Globus pallidus (tissue), 1 donor: Measurements from ENCODE around the gene VPS11.
"Not testable (repeated sequence)": the region's sequence is repeated elsewhere in the genome, so short reads cannot be mapped to it uniquely, and the experiment has no call there.

Experiments used
- DNase-seq: peaks from one replicate; pipeline ENCODE4 v3.0.0-alpha.2; 2015; ENCODE audit warnings: low spot score

The VPS11 gene

GRCh38 chr11:119067371-119068222 lies at the start of gene VPS11:
VPS11 (plus strand) TSS chr11:119067818; CDS start chr11:119067824, 6 bp downstream.
- peak; percentile 96 for DNase-seq

DNA sequence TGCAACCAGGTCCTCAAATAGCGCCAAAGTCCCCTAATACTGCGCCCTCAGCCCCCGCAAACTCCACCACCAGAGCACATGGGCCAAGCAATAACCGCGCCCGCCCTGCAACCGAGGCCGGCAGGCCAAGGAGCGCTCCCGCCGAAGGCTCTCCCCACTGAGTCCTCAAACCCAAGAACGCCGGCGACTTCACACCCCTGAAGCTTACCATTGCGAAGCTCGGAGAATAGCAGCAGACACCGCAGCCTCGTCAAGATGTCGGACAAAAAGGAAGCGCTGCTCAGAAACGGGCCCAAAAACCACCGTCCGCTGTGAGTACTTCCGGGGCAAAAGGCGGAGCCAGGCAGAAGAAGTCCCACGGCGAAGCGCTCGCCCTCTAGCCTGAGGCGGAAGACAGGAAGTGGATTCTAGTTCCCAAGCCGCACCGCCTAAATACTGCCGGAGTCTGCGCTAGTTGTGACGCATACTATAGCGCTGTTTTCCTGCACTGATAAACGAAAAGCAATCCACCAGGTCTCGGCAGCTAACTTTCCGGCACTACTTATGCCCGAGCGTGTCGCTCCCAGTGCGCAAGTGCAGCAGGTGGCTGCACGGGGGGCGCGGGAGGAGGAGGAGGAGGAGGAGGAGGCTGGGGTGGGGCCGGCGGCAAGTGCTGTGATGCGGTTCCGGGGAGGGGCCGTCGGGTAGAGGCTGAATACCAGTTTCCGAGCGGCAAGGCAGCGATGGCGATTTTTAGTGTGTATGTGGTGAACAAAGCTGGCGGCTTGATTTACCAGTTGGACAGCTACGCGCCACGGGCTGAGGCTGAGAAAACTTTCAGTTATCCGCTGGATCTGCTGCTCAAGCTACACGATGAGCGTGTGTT lies 49.3 kb upstream of the VPS11 start, which contains the start of the genes RPS25 and TRAPPC4:
RPS25 (minus strand) TSS at position 270 of the 865 bp plus-strand sequence; CDS start at position 211, 59 bp downstream.
TRAPPC4 (plus strand) TSS at position 693 of the 865 bp plus-strand sequence; CDS start at position 723, 30 bp downstream.
- peak; percentile 98 for DNase-seq

DNA sequence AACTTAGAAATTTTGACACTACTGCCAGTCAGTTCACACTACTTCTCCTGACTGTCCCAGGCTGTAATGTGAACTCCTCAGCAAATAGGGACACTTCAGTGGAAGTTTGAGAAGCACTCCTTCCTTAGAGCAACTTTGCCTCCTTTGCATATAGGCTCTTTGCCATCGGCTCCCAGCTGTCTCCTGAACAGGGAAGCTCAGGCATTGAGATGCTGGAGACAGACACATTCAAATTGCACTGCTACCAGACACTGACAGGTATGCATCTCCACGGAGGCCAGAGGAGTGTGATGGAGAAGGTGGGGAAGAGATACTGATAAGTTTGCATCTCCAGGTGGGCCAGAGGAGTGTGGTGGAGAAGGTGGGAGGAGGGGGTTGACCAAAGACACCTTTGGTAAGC lies 47.6 kb upstream of the VPS11 start:
- DNase-seq: no peak

- DNase-seq: no peak
These were observed 46.0 kb upstream of the VPS11 start for GRCh38 chr11:119021631-119022030.

GRCh38 chr11:119023741-119024140 lies 43.9 kb upstream of the VPS11 start:
- DNase-seq: no peak

DNA sequence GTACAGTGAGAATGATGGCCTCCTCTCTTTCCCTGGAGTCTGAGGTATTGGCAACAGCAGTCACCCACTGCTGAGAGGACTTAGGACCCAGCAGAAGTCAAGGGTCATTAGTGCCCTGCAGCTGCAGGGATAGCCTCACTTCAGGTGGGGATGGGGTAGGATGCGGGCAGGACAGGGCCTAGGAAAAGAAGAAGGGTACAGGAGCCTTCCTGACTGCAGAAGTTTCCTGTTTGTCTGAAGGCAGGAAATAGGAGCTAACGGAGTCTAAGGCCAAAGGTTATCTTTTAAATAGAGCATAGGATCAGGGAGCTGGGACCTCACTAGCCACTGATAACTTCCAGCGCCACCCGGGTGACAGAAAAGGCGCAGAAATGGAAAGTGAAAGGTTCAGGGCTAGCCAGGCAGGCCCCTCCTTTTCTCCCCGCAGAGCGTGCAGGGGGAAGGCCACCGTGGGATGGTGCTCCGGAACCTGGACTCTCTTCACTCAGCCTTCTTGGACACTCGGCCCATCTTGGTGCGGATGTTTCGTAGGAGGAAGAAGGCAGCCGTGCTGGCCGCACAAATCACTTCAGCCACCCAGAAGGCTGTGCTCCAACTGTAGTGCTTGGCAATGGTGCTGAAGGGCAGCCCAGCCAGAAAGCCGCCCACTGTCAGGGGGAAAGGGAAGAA lies 43.1 kb upstream of the VPS11 start:
- DNase-seq: no peak

DNA sequence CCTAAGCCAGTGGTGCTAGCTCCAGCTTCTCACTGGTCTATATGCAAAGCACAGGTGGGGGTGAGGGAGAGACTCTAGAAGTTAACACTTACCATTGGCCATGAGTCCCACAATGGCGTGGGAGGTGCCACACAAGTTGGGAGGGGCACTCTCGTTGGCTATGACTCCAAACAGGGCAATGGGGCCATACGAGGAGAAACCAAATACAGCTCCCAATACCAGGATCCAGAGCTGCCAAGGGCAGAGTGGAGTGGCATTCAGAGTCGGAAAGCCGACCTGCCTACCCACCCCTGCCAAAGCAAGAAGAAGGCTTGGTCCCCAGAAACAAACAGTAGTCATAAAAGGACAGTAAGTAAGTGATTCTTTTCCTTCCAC lies 42.5 kb upstream of the VPS11 start:
- no peak for DNase-seq

DNA sequence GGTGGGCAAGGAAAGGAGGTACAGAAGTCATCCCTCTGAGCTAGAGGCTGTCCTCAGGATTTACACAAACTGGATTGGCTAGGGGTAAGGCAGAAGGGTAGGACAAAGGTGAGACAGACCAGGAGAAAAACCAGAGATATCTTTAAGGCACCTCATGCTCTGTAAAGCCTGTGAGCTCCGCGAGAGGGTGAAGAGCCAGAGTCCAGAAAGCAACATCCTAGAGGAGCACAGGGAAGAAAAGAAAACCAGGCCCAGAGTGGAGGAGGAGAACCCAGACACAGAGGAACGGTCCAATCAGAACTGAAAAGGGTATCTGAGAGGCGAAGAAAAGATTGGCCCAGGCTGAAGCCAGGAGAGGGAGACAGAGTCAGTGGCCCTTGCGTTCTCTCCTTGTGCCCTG lies 42.1 kb upstream of the VPS11 start:
- no peak for DNase-seq

DNA sequence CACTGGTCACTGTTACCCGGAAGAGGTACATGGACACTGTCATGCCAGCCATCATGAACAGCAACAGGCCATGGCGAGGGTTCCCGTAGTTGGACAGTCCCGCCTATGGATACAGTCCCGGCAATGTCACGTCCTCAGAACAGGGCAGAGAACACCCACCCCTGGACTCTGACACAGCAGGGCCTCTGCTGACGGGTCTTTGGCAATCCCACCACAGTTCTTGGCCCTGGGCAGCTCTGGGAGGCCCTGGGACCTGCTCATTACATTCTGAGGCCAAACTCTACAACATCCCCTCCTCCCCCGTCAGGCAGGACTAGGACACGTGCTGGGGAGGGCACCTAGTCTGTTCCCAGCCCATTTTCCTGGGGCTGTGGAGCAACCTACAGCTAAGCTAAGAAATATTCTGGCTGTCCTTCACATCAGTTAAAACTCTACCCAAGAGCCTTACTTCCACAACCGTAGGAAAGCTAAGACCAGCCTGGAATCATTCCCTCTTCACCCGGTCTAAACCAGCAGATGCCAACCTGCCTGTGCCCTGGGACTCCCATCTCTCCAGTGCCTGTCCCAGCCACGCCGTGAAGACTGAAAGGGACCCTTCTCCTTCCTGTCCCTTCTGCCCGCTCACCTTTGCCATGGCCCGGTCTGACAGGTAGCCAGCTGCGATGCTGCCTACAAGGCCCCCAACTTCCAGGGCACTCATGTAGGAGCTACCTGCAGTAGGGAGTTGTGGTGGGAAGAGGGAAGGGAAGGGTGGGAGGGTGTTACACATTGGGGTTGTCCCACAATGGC lies 41.4 kb upstream of the VPS11 start:
- DNase-seq: no peak

DNA sequence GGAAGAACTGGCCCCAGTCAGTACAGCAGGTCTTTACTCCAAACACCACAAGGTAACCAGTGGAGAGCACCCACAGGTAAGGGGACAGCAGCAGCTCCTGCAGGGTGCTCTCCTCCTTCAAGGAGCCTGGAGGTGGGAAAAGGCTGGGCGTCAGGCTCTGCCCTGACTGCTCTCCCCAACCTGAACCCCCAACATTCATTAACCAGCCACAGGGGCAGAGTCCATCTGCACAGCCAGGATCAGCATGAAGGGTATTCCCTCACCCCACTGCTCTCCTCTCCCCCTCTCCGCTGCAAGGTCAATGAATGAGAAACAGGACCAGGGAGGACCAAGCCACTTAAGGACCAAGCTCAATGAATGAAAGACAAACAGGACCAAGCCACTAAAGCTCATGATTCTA lies 40.6 kb upstream of the VPS11 start:
- no peak for DNase-seq

- DNase-seq: no peak
These were observed 39.9 kb upstream of the VPS11 start for GRCh38 chr11:119027561-119028345.

DNA sequence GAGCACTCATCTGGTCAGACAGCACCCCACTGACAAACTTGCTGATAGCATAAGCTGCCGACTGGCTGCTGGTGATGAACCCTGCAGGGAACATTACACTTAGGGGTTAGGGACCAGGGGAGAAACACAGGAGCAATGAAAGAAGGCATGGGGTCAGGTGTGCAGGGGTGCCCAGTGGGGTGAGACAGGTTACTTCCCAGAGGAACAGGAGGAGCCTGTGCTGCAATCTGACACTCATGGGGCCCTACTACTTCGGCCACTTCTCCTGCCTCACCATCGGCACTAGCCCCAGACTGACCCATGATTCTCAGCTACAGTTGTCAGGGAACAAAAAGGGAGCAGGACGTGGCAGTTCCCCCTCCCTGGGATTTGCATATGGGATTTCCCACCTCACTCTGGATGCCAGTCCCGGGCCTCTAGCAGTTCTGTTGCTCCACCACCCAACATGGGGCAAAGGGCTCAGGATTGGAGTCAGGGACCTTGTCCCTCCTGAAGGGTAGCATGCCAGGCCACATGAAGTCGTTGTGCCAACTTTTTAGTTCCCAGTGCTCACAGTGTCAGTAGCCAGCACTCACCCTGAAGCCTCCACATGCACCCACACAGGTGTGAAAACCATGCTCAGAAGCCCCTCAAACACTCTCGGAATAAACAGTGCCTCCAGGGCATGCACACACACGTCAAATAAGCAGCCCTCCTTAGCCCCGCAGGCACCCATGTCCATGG lies 39.1 kb upstream of the VPS11 start:
- no peak for DNase-seq

DNA sequence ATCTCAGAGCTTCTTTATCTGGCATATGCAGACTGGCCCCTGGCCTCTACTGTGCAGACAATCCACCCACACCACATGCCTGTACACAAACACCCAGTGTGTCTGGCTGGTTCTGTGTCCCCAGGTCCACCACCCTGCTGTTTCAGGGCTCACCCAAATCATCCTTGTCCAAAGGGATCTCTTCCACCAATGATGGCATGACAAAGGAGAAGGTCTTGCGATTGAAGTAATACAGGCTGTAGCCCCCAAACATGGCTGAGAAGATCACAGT lies 38.6 kb upstream of the VPS11 start:
- no peak for DNase-seq

GRCh38 chr11:119029340-119030028 lies 38.1 kb upstream of the VPS11 start:
- peak; percentile 26 for DNase-seq

DNA sequence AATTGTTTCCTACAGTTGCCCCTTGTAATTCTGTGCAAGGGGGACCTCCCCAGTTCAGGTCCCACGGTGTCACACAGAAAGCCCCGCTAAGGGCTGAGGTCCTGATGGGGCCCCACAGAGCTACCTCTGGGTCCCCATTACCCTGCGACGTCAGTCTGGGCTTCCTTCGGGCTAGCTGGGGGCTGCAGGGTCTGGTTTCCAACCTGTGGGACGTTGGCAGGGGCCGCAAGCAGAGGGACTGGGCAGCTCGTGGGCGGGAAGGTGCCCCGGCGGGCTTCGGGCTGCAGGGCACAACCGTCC lies 37.6 kb upstream of the VPS11 start:
- no peak for DNase-seq

GRCh38 chr11:119030329-119031047 lies 37.1 kb upstream of the VPS11 start, which contains the start of gene SLC37A4:
SLC37A4 (minus strand) TSS chr11:119030877.
- peak; percentile 97 for DNase-seq

- no peak for DNase-seq
These were observed 35.7 kb upstream of the VPS11 start for GRCh38 chr11:119031912-119032280.

DNA sequence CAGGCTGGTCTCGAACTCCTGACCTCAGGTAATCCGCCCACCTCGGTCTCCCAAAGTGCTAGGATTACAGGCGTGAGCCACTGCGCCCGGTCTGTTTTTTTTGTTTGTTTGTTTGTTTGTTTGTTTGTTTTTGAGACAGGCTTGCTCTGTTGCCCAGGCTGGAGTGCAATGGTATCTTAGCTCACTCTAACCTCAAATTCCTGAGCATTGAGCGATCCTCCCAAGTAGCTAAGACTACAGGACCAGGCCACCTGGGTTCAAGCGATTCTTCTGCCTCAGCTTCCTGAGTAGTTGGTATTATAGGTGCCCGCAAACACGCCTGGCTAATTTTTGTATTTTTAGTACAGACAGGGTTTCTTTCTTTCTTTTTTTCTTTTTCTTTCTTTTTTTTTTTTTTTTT lies 34.2 kb upstream of the VPS11 start:
- DNase-seq: not testable (repeated sequence)

- DNase-seq: no peak
These were observed 32.8 kb upstream of the VPS11 start for GRCh38 chr11:119034813-119035212.
